ENCODE data around the gene DPP7. TPM values are rescaled to one million over a fixed set of nuclear protein-coding genes. Genes with fewer than 3 reads are reported as not detected.

The DPP7 gene
- total and polyA plus RNA-seq, 12 donors, result 91.4 to 677 (median 125) TPM

DNA sequence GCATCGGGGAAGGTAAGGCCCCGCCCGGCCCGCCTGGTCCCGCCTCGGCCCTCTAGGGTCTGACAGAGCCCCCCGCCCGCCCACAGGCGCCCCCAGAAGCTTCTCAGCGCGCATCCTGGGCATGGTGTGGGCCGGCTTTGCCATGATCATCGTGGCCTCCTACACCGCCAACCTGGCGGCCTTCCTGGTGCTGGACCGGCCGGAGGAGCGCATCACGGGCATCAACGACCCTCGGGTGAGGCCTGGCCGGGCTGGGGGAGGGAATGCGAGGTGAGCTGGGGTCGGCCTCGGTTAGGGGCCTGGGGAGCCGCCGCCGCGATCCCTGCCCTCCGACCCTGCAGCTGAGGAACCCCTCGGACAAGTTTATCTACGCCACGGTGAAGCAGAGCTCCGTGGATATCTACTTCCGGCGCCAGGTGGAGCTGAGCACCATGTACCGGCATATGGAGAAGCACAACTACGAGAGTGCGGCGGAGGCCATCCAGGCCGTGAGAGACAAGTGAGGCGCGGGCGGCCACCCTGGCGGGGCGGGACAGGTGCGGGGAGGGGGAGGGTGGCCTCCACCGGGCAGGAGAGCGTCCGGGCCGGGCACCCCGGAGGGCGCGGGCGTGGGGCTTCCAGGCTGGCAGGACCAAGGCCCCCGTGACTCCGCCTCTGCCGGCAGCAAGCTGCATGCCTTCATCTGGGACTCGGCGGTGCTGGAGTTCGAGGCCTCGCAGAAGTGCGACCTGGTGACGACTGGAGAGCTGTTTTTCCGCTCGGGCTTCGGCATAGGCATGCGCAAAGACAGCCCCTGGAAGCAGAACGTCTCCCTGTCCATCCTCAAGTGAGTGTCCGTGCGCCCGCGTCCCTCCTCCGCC is 48.2 kb upstream of the DPP7 start:
- H3K27me3 ChIP-seq, result peaks cover 72 to 100% (median 100%) of the 10 kb centered on the region in 7 donors
- DNase-seq, result no peak
- H3K4me1 ChIP-seq, result peaks cover 4 to 27% (median 20%) of the 10 kb centered on the region in 9 donors
- H3K27ac ChIP-seq, result no peak overlapping the region
- TF ChIP-seq, protein P1, sequence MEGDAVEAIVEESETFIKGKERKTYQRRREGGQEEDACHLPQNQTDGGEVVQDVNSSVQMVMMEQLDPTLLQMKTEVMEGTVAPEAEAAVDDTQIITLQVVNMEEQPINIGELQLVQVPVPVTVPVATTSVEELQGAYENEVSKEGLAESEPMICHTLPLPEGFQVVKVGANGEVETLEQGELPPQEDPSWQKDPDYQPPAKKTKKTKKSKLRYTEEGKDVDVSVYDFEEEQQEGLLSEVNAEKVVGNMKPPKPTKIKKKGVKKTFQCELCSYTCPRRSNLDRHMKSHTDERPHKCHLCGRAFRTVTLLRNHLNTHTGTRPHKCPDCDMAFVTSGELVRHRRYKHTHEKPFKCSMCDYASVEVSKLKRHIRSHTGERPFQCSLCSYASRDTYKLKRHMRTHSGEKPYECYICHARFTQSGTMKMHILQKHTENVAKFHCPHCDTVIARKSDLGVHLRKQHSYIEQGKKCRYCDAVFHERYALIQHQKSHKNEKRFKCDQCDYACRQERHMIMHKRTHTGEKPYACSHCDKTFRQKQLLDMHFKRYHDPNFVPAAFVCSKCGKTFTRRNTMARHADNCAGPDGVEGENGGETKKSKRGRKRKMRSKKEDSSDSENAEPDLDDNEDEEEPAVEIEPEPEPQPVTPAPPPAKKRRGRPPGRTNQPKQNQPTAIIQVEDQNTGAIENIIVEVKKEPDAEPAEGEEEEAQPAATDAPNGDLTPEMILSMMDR (IDR thresholded peaks at IDR 0.05), result peak in 3 of 9 donors; percentile 21 to 25 (median 22)
- H3K4me3 ChIP-seq, result peak overlapping the region; percentile 5 to 41 (median 30)
- no peaks in the 10 kb centered on the region for H3K9me3 ChIP-seq
- intact Hi-C loops (cut with DNase I), result no loop called here
- 4 to 6% methylated on average over 74 of the region's 74 CpGs for WGBS, 2 donors
- ATAC-seq, result peak in 5 of 8 donors; percentile 21 to 46 (median 41)
- H3K36me3 ChIP-seq, result no peaks in the 10 kb centered on the region

DNA sequence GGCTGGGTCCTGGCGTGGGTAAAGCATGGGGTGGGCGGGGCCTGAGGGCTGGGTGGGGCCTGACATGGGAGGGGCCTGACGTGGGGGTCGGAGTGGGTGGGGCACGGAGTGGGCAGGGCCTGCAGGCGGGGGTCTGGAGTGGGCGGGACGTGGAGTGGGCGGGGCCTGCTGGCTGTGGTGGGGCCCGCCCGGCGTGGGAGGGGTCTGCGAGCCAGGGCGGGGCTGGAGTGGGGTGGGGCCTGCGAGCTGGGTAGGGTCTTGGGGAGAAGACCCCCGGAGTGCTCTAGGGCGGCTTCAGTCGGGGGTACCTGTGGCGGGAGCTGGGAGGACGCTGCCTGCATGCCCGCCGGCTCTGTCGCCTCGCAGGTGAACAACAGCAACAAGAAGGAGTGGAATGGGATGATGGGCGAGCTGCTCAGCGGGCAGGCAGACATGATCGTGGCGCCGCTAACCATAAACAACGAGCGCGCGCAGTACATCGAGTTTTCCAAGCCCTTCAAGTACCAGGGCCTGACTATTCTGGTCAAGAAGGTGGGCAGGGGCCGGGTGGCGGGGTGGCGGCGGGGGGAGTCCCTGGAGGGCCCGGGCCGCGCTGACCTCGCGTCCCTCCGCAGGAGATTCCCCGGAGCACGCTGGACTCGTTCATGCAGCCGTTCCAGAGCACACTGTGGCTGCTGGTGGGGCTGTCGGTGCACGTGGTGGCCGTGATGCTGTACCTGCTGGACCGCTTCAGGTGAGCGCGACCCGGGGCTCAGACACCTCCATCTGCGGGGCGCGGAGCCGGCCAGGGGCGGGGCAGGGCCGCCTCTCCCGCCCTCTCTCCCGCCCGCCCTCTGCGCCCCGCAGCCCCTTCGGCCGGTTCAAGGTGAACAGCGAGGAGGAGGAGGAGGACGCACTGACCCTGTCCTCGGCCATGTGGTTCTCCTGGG is 47.3 kb upstream of the DPP7 start:
- H3K27me3 ChIP-seq, result peaks cover 64 to 100% (median 100%) of the 10 kb centered on the region in 7 donors
- intact Hi-C loops (cut with DNase I), result no loop called here
- TF ChIP-seq, protein P1 (IDR thresholded peaks at IDR 0.05), result no peak

DNA sequence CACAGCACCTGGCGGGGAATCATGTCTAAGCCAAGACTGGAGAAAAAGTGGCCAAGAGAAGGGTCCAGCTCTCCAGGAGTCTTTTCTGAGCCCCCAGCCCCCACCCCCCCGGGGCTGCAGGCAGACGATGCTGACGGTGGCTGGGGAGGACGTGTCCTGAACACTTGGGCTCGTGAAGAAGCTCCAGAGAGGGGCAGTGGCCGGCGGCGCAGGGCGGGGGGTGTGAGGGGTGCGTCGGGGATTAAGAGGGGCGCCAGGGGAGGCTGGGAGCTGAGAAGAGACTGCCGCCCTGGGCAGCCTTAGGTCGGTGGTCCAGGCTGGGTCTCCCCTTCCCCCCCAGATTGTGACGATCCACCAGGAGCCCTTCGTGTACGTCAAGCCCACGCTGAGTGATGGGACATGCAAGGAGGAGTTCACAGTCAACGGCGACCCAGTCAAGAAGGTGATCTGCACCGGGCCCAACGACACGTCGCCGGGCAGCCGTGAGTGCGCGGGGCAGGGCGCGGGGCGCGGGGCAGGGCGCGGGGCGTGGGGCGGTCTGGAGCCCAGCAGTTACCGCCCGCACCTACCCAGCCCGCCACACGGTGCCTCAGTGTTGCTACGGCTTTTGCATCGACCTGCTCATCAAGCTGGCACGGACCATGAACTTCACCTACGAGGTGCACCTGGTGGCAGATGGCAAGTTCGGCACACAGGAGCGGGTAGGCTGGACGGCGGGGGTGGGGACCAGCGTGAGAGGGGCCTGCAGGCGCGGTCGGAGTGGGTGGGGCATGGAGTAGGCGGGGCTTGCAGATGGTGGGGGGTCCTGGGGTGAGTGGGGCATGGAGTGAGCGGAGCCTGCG is 46.4 kb upstream of the DPP7 start:
- Histone ChIP-seq H3K27ac (no peak overlapping the region), H3K9me3 (no peaks in the 10 kb centered on the region), H3K36me3 (no peaks in the 10 kb centered on the region), H3K27me3 (peaks cover 55 to 100% (median 100%) of the 10 kb centered on the region in 7 donors), H3K4me3 (no peak overlapping the region), H3K4me1 (peaks cover 3 to 30% (median 25%) of the 10 kb centered on the region in 9 donors)
- ATAC-seq, result no peak
- TF ChIP-seq, protein P1 (IDR thresholded peaks at IDR 0.05), result no peak
- no peak for DNase-seq
- intact Hi-C loops (cut with DNase I), result no loop called here
- 32 to 36% methylated on average over 55 to 56 of the region's 56 CpGs for WGBS, 2 donors

More for the DNA sequence above, 47.3 kb upstream of the DPP7 start:
- DNase-seq (no peak), ATAC-seq (no peak)
- Histone ChIP-seq H3K4me3 (no peak overlapping the region), H3K36me3 (no peaks in the 10 kb centered on the region), H3K27ac (no peak overlapping the region), H3K4me1 (peaks cover 3 to 23% (median 17%) of the 10 kb centered on the region in 9 donors), H3K9me3 (no peaks in the 10 kb centered on the region)
- 3 to 5% methylated on average over 55 to 69 of the region's 71 CpGs for WGBS, 2 donors

All from heart right ventricle (tissue), 16 donors.